ENCODE results near the gene HMCN2.
A peak's percentile ranks its signal among the peaks of the same experiment; 100 is the strongest.

Gene HMCN2

DNA sequence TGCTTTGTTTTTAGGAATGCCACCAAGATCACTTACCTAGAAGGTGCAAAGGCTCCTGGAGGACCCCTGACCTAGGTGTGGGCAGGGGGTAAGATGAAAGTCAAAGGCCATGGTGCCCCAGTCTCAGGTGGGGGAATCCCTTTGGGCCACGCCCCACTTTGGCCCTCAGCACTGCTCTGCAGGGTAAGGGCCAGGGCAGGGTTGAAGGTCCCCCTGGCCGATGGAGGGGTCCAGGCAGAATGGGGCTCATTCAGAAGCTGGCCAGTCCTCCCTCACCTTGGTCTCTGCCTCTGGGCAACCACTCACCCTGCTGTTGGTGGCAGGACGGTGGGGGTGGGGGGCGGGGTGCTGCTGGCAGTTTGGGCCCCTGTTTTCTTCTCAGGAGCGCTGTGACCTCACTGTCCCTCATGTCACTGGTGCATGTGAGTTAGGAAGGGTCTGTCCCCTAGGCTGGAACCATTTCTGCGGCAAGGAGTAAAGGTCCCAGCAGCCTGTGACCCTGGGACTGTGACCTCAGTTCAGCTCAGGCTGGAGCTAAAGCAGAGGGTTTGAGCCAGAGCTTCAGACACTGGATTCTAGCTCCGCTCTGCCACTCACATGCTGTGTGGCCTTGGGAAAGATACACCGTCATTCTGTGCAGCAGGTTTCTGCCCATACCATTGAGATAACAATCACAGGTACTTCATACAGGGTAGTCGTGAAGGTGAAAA lies 177.3 kb downstream of the HMCN2 start:
- H3K4me3 ChIP-seq (replicated peaks; ENCODE audit: low read depth, low read length): no peak overlapping the region
- no peak for DNase-seq (ENCODE audit: extremely low read depth, low read depth)
- TF ChIP-seq, protein P1, sequence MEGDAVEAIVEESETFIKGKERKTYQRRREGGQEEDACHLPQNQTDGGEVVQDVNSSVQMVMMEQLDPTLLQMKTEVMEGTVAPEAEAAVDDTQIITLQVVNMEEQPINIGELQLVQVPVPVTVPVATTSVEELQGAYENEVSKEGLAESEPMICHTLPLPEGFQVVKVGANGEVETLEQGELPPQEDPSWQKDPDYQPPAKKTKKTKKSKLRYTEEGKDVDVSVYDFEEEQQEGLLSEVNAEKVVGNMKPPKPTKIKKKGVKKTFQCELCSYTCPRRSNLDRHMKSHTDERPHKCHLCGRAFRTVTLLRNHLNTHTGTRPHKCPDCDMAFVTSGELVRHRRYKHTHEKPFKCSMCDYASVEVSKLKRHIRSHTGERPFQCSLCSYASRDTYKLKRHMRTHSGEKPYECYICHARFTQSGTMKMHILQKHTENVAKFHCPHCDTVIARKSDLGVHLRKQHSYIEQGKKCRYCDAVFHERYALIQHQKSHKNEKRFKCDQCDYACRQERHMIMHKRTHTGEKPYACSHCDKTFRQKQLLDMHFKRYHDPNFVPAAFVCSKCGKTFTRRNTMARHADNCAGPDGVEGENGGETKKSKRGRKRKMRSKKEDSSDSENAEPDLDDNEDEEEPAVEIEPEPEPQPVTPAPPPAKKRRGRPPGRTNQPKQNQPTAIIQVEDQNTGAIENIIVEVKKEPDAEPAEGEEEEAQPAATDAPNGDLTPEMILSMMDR (IDR thresholded peaks at IDR 0.05; ENCODE audit: low read depth, low read length, missing control alignments): no peak

DNA sequence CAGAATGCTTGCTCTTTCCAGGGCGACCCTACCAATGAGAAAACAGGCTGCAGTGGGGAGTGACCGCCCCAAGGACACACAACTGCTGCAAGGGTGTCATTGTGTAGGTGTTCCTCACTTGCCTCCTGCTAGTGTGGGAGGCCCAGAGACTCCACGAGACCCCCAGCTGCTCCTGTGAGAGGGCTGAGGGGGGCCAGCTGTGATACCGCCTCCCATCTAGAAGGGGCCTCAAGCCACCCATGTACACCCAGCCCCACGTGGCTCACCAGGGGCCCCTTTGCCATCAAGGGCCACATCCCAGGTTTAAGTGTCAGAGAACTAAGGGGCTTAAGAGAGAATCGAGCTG lies 177.9 kb downstream of the HMCN2 start:
- no peak for DNase-seq (ENCODE audit: extremely low read depth, low read depth)
- TF ChIP-seq, protein P1 (IDR thresholded peaks at IDR 0.05; ENCODE audit: low read depth, low read length, missing control alignments): no peak

DNA sequence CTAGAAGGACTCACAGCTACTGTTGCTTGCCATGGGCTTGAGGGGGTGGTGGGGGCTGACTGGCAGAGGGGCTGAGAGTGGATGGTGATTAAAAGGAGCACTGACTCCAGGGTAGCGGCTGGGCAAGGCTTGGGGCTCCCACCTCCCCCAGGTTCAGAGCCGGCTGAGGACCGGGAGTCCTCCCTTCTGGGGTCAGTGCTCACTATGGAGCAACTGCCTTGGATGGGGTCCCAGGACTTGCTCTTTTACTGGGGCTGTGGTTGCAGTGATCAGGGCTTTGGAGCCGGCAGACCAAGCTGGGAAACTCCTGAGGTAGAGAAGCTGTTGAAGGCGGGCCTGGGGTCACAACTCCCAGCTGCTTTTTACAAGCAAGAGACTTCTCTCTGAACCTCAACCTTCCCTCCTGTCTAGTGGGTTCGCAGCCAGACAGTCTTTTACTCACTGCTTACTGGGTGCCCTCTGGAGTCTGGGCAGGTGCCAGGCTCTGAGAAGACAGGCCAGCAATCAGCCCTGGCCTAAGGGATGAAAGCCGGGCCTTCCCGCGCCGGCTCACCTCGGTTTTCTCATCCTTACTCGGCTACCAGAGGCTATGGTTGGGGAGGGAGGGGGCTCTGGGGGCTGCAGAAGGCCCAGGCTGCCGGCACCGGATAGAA lies 178.4 kb downstream of the HMCN2 start:
- TF ChIP-seq, protein P1 (IDR thresholded peaks at IDR 0.05; ENCODE audit: low read depth, low read length, missing control alignments): no peak
- no peak for DNase-seq (ENCODE audit: extremely low read depth, low read depth)
- no peak overlapping the region; the same call in 1 of the 2 replicates for H3K4me3 ChIP-seq (replicated peaks; ENCODE audit: low read depth, low read length)

More for the DNA sequence above, 177.9 kb downstream of the HMCN2 start:
- no peak overlapping the region for H3K4me3 ChIP-seq (replicated peaks; ENCODE audit: low read depth, low read length)

DNA sequence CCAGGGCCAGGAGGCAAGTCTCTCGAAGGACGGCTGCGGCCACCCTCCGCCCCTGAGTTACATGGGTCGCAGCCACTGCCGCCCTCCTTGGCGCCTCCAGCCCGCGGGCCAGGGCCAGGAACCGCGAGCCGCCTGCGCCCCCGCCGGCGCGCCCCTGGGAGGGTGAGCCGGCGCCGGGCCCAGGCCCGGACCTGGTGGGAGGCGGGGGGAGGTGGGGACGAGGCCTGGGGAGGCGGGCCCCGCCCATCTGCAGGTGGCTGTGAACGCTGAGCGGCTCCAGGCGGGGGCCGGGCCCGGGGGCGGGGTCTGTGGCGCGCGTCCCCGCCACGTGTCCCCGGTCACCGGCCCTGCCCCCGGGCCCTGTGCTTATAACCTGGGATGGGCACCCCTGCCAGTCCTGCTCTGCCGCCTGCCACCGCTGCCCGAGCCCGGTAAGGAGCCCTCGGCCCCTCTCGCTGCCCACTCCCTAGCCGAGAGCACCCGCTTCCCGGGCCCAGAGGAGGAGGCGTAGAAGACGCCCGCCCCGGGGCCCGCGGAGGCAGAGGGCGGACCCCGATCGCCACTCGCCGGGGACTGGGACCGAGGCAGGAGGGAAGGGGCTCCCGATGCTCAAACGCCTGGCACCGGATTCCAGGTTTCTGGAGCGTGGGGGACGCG lies 179.1 kb downstream of the HMCN2 start, which contains the start of gene ASS1:
Gene ASS1, plus strand, starts transcription at position 397 of the 657 bp plus-strand sequence. CDS start 7,268 bp downstream, outside the sequence.
- TF ChIP-seq, protein P1 (IDR thresholded peaks at IDR 0.05; ENCODE audit: low read depth, low read length, missing control alignments): no peak
- no peak for DNase-seq (ENCODE audit: extremely low read depth, low read depth)
- peak within 1 kb of the TSS; percentile 85 for H3K4me3 ChIP-seq (replicated peaks; ENCODE audit: low read depth, low read length)

DNA sequence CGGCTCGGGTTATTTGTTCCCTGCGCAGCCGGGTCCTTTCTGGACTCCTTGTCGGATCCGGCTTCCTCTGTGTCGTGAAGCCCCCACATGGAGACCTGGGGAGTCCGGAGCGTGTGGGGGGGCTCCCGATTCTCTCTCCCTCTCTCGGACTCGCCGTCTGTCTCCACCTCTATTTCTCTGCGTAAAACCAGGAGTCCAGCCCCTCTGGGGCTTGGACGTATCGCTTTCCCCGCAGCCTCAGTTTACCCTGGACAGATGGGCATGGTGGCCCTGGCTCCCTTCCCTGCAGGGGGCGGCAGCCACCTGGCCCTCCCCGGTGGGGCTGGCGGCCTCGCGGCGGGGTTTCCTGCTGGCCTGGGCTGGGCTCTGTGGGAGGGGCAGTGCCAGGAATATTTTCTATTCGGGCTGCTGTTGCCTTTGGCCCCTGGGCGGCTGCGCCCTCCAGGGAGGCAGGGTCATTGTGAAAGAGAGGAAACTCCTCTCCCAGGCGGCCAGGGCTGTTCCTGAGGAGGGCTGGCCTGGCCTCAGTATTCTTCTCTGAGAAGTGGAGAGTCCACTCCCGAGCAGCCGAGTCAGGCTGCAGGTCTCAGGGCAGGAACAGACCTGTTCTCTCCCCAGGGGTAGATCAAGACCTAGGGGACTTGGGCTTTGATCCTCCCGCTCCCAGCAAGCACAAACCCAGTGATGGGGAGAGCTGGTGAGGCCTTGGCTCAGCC lies 179.9 kb downstream of the HMCN2 start:
- peak overlapping the region; percentile 85 for H3K4me3 ChIP-seq (replicated peaks; ENCODE audit: low read depth, low read length)
- DNase-seq (ENCODE audit: extremely low read depth, low read depth): no peak
- TF ChIP-seq, protein P1 (IDR thresholded peaks at IDR 0.05; ENCODE audit: low read depth, low read length, missing control alignments): no peak

DNA sequence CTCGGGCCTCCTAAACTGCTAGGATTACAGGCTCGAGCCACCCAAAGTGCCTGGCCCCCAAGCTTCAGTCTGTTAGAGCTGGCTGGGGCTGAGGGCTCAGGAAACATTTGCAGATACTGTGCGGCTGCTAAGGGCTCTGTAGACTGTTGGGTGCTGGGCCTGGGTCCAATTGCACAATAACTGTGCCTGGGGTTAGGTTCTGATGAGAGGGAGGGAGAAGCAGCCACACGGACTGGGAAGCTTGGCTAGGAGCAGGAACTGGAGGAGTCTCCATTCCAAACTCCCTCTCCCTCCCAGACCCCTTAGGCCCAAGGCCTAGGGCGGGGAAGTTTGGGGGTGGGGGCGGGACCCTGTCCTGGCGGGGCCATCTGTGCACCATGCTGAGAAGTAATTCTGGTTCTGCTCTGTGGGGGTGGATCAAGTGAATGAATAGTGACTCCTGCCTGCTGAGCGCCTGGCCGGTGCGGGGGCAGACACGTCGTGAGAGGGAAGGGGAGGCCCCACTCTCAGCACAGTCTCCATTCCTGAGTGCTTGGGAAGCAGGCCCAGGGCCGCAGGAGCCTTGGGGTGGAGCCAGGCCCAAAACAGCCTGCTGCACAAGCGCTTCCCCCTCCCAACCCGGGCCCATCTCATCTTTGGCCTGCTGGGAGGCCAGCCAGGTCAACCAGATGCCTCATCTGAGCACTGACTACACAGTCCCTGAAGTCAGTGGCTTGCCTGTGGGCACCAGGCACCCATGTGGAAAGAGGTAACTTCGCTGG lies 180.7 kb downstream of the HMCN2 start:
- TF ChIP-seq, protein P1 (IDR thresholded peaks at IDR 0.05; ENCODE audit: low read depth, low read length, missing control alignments): no peak
- H3K4me3 ChIP-seq (replicated peaks; ENCODE audit: low read depth, low read length): peak overlapping the region; percentile 85
- DNase-seq (ENCODE audit: extremely low read depth, low read depth): peak; percentile 70

Measured in HFF-Myc (cell line).